ENCODE measurements around the gene MBNL2.

Gene MBNL2

DNA sequence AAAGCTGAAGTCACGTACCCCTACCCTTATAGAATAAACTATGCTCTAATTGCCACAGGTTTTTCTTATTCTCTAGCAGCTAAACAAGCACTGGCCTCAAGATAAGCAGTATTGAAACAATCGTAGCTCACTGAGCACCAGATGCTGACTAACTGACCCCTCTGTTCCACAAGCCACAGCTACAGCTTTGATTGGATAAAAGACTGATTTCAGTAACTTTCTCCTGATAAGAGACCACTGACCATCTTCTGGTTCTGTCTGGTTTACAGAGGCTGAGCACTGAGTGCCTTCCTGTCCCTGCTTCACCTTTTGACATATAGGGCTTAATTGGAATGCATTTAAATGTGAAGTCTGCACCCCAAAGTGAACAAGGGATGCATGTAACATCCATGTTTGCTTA, 203.5 kb downstream of the MBNL2 start:
- H3K4me3 ChIP-seq (ENCODE audit: low read length) = no peak overlapping the region
- no peaks in the 10 kb centered on the region for H3K36me3 ChIP-seq (replicated peaks; ENCODE audit: insufficient read depth, low read length)
- TF ChIP-seq EZH2phosphoT487 (IDR thresholded peaks at IDR 0.05; ENCODE audit: low read length) (no peak), EZH2 (optimal IDR thresholded peaks at IDR 0.05; ENCODE audit: low read depth, low read length) (no peak)
- TF ChIP-seq, protein P1, sequence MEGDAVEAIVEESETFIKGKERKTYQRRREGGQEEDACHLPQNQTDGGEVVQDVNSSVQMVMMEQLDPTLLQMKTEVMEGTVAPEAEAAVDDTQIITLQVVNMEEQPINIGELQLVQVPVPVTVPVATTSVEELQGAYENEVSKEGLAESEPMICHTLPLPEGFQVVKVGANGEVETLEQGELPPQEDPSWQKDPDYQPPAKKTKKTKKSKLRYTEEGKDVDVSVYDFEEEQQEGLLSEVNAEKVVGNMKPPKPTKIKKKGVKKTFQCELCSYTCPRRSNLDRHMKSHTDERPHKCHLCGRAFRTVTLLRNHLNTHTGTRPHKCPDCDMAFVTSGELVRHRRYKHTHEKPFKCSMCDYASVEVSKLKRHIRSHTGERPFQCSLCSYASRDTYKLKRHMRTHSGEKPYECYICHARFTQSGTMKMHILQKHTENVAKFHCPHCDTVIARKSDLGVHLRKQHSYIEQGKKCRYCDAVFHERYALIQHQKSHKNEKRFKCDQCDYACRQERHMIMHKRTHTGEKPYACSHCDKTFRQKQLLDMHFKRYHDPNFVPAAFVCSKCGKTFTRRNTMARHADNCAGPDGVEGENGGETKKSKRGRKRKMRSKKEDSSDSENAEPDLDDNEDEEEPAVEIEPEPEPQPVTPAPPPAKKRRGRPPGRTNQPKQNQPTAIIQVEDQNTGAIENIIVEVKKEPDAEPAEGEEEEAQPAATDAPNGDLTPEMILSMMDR (IDR thresholded peaks at IDR 0.05; ENCODE audit: low read length) = no peak
- H3K9ac ChIP-seq (ENCODE audit: low read length) = no peak overlapping the region
- H2AFZ ChIP-seq (ENCODE audit: low read length) = no peak overlapping the region
- no peak overlapping the region for H3K27ac ChIP-seq (ENCODE audit: low read length)
- H3K9me3 ChIP-seq (replicated peaks; ENCODE audit: insufficient read depth, low read length) = no peaks in the 10 kb centered on the region
- no peaks in the 10 kb centered on the region for H3F3A ChIP-seq (ENCODE audit: insufficient read depth, low read length)
- no peak overlapping the region for H3K4me2 ChIP-seq (ENCODE audit: low read depth, low read length)
- peaks cover 7% of the 10 kb centered on the region for H3K4me1 ChIP-seq (ENCODE audit: low read length)
- H3K27me3 ChIP-seq (replicated peaks; ENCODE audit: insufficient read depth, low read length) = no peaks in the 10 kb centered on the region
- no peaks in the 10 kb centered on the region for H3K79me2 ChIP-seq (ENCODE audit: low read length)
- no peak for DNase-seq
- no peaks in the 10 kb centered on the region for H3K9me2 ChIP-seq (replicated peaks; ENCODE audit: insufficient read depth, low read length)
- no peaks in the 10 kb centered on the region for H4K20me1 ChIP-seq (ENCODE audit: insufficient read depth, low read length)

DNA sequence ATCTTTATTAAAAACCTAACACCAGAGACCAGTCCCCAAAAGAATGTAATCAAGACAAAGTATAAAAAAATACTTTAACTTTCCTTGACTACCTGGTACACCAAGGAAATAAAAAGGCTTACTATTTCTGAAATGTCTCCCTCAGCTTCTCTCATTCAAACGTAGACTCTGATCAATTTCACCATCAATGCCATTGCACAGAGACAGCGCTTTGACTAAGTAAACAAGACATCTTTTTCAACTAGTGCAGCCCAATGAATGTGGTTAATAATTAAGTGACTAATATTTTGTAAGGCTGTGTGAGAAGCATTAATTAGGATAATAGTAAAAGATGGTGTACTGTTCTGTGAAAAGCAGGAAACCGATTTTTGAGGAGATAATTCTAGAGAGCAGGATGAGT, 204.6 kb downstream of the MBNL2 start:
- no peaks in the 10 kb centered on the region for H3K79me2 ChIP-seq (ENCODE audit: low read length)
- H3K4me1 ChIP-seq (ENCODE audit: low read length) = peaks cover 14% of the 10 kb centered on the region
- no peak overlapping the region for H2AFZ ChIP-seq (ENCODE audit: low read length)
- H3K4me3 ChIP-seq (ENCODE audit: low read length) = no peak overlapping the region
- no peak overlapping the region for H3K9ac ChIP-seq (ENCODE audit: low read length)
- TF ChIP-seq, protein P1 (IDR thresholded peaks at IDR 0.05; ENCODE audit: low read length) = no peak
- TF ChIP-seq EZH2phosphoT487 (IDR thresholded peaks at IDR 0.05; ENCODE audit: low read length) (no peak), EZH2 (optimal IDR thresholded peaks at IDR 0.05; ENCODE audit: low read depth, low read length) (no peak)
- H3K9me3 ChIP-seq (replicated peaks; ENCODE audit: insufficient read depth, low read length) = no peaks in the 10 kb centered on the region
- no peaks in the 10 kb centered on the region for H4K20me1 ChIP-seq (ENCODE audit: insufficient read depth, low read length)
- H3K9me2 ChIP-seq (replicated peaks; ENCODE audit: insufficient read depth, low read length) = no peaks in the 10 kb centered on the region
- no peak overlapping the region for H3K4me2 ChIP-seq (ENCODE audit: low read depth, low read length)
- no peaks in the 10 kb centered on the region for H3K27me3 ChIP-seq (replicated peaks; ENCODE audit: insufficient read depth, low read length)
- no peak for DNase-seq
- H3K36me3 ChIP-seq (replicated peaks; ENCODE audit: insufficient read depth, low read length) = no peaks in the 10 kb centered on the region
- H3K27ac ChIP-seq (ENCODE audit: low read length) = no peak overlapping the region
- H3F3A ChIP-seq (ENCODE audit: insufficient read depth, low read length) = no peaks in the 10 kb centered on the region

DNA sequence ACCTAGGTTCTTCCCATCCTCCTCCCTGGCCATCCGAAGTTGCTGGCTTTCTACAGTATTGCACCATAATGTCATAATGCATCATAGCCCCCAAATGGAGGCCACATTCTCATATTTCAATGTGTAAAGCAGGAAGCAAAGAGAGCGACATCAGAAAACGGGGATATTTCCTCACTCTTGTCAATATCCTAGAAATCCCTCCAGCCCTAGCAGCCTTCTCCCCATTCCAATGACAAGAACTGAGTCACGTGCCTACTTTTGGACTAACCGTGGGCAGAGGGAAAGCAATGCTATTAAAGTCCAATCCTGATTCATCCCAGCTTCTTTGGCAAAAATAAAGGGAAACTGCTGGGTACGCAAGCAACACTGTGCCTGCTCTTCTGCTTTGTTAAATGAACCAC, 207.5 kb downstream of the MBNL2 start:
- Histone ChIP-seq H3K4me1 (ENCODE audit: low read length) (0 out of 2 replicates have a peak, but pooled peaks cover 11% of the 10 kb centered on the region), H3K27me3 (replicated peaks; ENCODE audit: insufficient read depth, low read length) (no peaks in the 10 kb centered on the region), H3K4me3 (ENCODE audit: low read length) (no peak overlapping the region), H3K79me2 (ENCODE audit: low read length) (peaks cover 4% of the 10 kb centered on the region), H4K20me1 (ENCODE audit: insufficient read depth, low read length) (no peaks in the 10 kb centered on the region), H3K9me3 (replicated peaks; ENCODE audit: insufficient read depth, low read length) (no peaks in the 10 kb centered on the region), H3K9me2 (replicated peaks; ENCODE audit: insufficient read depth, low read length) (no peaks in the 10 kb centered on the region), H3K9ac (ENCODE audit: low read length) (no peak overlapping the region), H3K4me2 (ENCODE audit: low read depth, low read length) (no peak overlapping the region), H3K36me3 (replicated peaks; ENCODE audit: insufficient read depth, low read length) (no peaks in the 10 kb centered on the region), H2AFZ (ENCODE audit: low read length) (no peak overlapping the region), H3K27ac (ENCODE audit: low read length) (no peak overlapping the region), H3F3A (ENCODE audit: insufficient read depth, low read length) (peaks cover 12% of the 10 kb centered on the region)
- TF ChIP-seq EZH2 (optimal IDR thresholded peaks at IDR 0.05; ENCODE audit: low read depth, low read length) (no peak), EZH2phosphoT487 (IDR thresholded peaks at IDR 0.05; ENCODE audit: low read length) (no peak)
- TF ChIP-seq, protein P1 (IDR thresholded peaks at IDR 0.05; ENCODE audit: low read length) = no peak
- DNase-seq = no peak

Measured in MM.1S (cell line).